NCI-H345 treated with DMSO at 0.1 percent for 48 hours (cell line): ENCODE results near the gene FLRT2.

Experiments
- DNase-seq: peaks from one replicate; lab custom pipeline; 2025; ENCODE audit not compliant: unreplicated experiment; lab: John Stamatoyannopoulos, UW

FLRT2 gene

GRCh38 chr14:85644211-85644610 is 114.3 kb downstream of the FLRT2 start:
- DNase-seq, result no peak

GRCh38 chr14:85653029-85653428 is 123.1 kb downstream of the FLRT2 start:
- no peak for DNase-seq

- no peak for DNase-seq
Measured at GRCh38 chr14:85660243-85660922, 130.4 kb downstream of the FLRT2 start.

GRCh38 chr14:85662096-85662495 is 132.2 kb downstream of the FLRT2 start:
- DNase-seq, result no peak

GRCh38 chr14:85663256-85663655 is 133.3 kb downstream of the FLRT2 start:
- no peak for DNase-seq

GRCh38 chr14:85663667-85664066 is 133.7 kb downstream of the FLRT2 start:
- no peak for DNase-seq

- DNase-seq, result no peak
Measured at GRCh38 chr14:85675957-85676356, 146.0 kb downstream of the FLRT2 start.

GRCh38 chr14:85686908-85687307 is 157.0 kb downstream of the FLRT2 start:
- no peak for DNase-seq

GRCh38 chr14:85687456-85687855 is 157.5 kb downstream of the FLRT2 start:
- no peak for DNase-seq

- DNase-seq, result no peak
Measured at GRCh38 chr14:85688006-85688405, 158.1 kb downstream of the FLRT2 start.

- DNase-seq, result no peak
Measured at GRCh38 chr14:85695300-85695699, 165.4 kb downstream of the FLRT2 start.

- DNase-seq, result no peak
Measured at GRCh38 chr14:85701116-85701515, 171.2 kb downstream of the FLRT2 start.

- DNase-seq, result no peak
Measured at GRCh38 chr14:85701763-85702162, 171.8 kb downstream of the FLRT2 start.

GRCh38 chr14:85702191-85702590 is 172.2 kb downstream of the FLRT2 start:
- DNase-seq, result no peak

- no peak for DNase-seq
Measured at GRCh38 chr14:85702997-85703396, 173.1 kb downstream of the FLRT2 start.
